H9 (cell line): ENCODE data around the gene ETFB. TPM values are rescaled to one million over a fixed set of nuclear protein-coding genes. Genes with fewer than 3 reads are reported as not detected.

ENCODE experiments used
- DNase-seq: peaks from one replicate; pipeline ENCODE4 v3.0.0-alpha.2; 2017
- H2AFZ ChIP-seq: one replicate; pipeline ENCODE4 v1.6.1; 2013; ENCODE audit warnings: mild to moderate bottlenecking, low read length, control low read depth, moderate library complexity
- H2AK5ac ChIP-seq: 2 replicates; pipeline ENCODE4 v1.6.1; 2013; ENCODE audit warnings: low read length, control low read depth, mixed read lengths; ENCODE audit not compliant: insufficient read length
- H2BK120ac ChIP-seq: one replicate; pipeline ENCODE4 v1.6.1; 2013; ENCODE audit warnings: low read depth, mild to moderate bottlenecking, low read length, control low read depth, inconsistent platforms; ENCODE audit not compliant: poor library complexity, severe bottlenecking
- H2BK12ac ChIP-seq: 2 replicates; pipeline ENCODE4 v1.6.1; 2013; ENCODE audit warnings: low read length, control low read depth, mixed read lengths, low read depth; ENCODE audit not compliant: insufficient read length
- H2BK15ac ChIP-seq: 2 replicates; pipeline ENCODE4 v1.6.1; 2013; ENCODE audit warnings: low read depth, low read length, control low read depth
- H2BK20ac ChIP-seq: one replicate; pipeline ENCODE4 v1.6.1; 2013; ENCODE audit warnings: low read depth, mild to moderate bottlenecking, low read length, control low read depth, inconsistent platforms; ENCODE audit not compliant: poor library complexity, severe bottlenecking
- H2BK5ac ChIP-seq: 2 replicates; pipeline ENCODE4 v1.6.1; 2013; ENCODE audit warnings: low read length, control low read depth, mixed read lengths; ENCODE audit not compliant: insufficient read length
- H3K14ac ChIP-seq: 2 replicates; pipeline ENCODE4 v1.6.1; 2013; ENCODE audit warnings: low read length, control low read depth; ENCODE audit not compliant: insufficient read depth
- H3K18ac ChIP-seq: 2 replicates; pipeline ENCODE4 v1.6.1; 2013; ENCODE audit warnings: low read depth, mild to moderate bottlenecking, mixed read lengths, low read length, control low read depth; ENCODE audit not compliant: insufficient read length
- H3K23ac ChIP-seq: 2 replicates; pipeline ENCODE4 v1.6.1; 2013; ENCODE audit warnings: low read length, control low read depth, mixed read lengths, low read depth; ENCODE audit not compliant: insufficient read length
- H3K23me2 ChIP-seq: 2 replicates; pipeline ENCODE4 v1.6.1; 2013; ENCODE audit warnings: low read depth, mild to moderate bottlenecking, mixed read lengths, low read length, control low read depth; ENCODE audit not compliant: insufficient read length, poor library complexity, severe bottlenecking
- H3K27ac ChIP-seq: 2 replicates; pipeline ENCODE4 v1.5.1; 2013; ENCODE audit warnings: low read length, control low read depth, mixed read lengths, low read depth; ENCODE audit not compliant: insufficient read length
- H3K27me3 ChIP-seq: 2 replicates; pipeline ENCODE4 v1.6.1; 2013; ENCODE audit warnings: low read length, control low read depth, inconsistent platforms; ENCODE audit not compliant: insufficient read depth
- H3K4ac ChIP-seq: 2 replicates; pipeline ENCODE4 v1.6.1; 2013; ENCODE audit warnings: low read depth, mild to moderate bottlenecking, control low read depth, inconsistent platforms, low read length, moderate library complexity
- H3K4me1 ChIP-seq: 2 replicates; pipeline ENCODE4 v1.6.1; 2013; ENCODE audit warnings: low read length, control low read depth, inconsistent platforms; ENCODE audit not compliant: insufficient read depth
- H3K4me2 ChIP-seq: 2 replicates; pipeline ENCODE4 v1.6.1; 2013; ENCODE audit warnings: low read length, control low read depth, mixed read lengths; ENCODE audit not compliant: insufficient read length, insufficient read depth
- H3K56ac ChIP-seq: 2 replicates; pipeline ENCODE4 v1.6.1; 2013; ENCODE audit warnings: low read depth, mild to moderate bottlenecking, mixed read lengths, low read length, control low read depth; ENCODE audit not compliant: insufficient read length
- H3K79me1 ChIP-seq: 2 replicates; pipeline ENCODE4 v1.6.1; 2013; ENCODE audit warnings: low read depth, mild to moderate bottlenecking, moderate library complexity, low read length, control low read depth, inconsistent platforms; ENCODE audit not compliant: insufficient read depth, poor library complexity, severe bottlenecking
- H3K79me2 ChIP-seq: 2 replicates; pipeline ENCODE4 v1.6.1; 2013; ENCODE audit warnings: low read length, control low read depth, inconsistent platforms; ENCODE audit not compliant: insufficient read depth
- H3K9ac ChIP-seq: 2 replicates; pipeline ENCODE4 v1.6.1; 2013; ENCODE audit warnings: low read length, control low read depth, mixed read lengths; ENCODE audit not compliant: insufficient read length; ENCODE audit errors: extremely low read depth
- H3K9me3 ChIP-seq: one replicate; pipeline ENCODE4 v1.6.1; 2013; ENCODE audit warnings: low read depth, low read length, inconsistent platforms; ENCODE audit not compliant: control insufficient read depth
- H3T11ph ChIP-seq: one replicate; pipeline ENCODE4 v1.6.1; 2013; ENCODE audit warnings: mild to moderate bottlenecking, low read length, control low read depth, inconsistent platforms
- H4K20me1 ChIP-seq: one replicate; pipeline ENCODE4 v1.6.1; 2013; ENCODE audit not compliant: control insufficient read depth, insufficient read length, insufficient read depth
- H4K5ac ChIP-seq: 2 replicates; pipeline ENCODE4 v1.6.1; 2013; ENCODE audit warnings: low read depth, mild to moderate bottlenecking, mixed read lengths, low read length, control low read depth; ENCODE audit not compliant: insufficient read length
- H4K8ac ChIP-seq: replicated peaks from 2 replicates; pipeline ENCODE4 v1.6.1; 2013; ENCODE audit warnings: low read length, control low read depth, mixed read lengths, low read depth; ENCODE audit not compliant: insufficient read length
- H4K91ac ChIP-seq: 2 replicates; pipeline ENCODE4 v1.6.1; 2013; ENCODE audit warnings: low read depth, mild to moderate bottlenecking, moderate library complexity, mixed read lengths, low read length, control low read depth; ENCODE audit not compliant: insufficient read length
- H3K27ac Mint-ChIP-seq, 3 experiments: 2 replicates in 2 of 3; 3 replicates in 1 of 3; pipeline ENCODE4 v1.8.0; 2020 to 2021; ENCODE audit warnings: mixed read lengths in 3 of 3, mild to moderate bottlenecking in 1 of 3, moderate library complexity in 1 of 3
- H3K27me3 Mint-ChIP-seq: 2 replicates; pipeline ENCODE4 v1.8.0; 2021; ENCODE audit warnings: low read depth, mild to moderate bottlenecking, moderate library complexity, mixed read lengths
- H3K36me3 Mint-ChIP-seq, 3 experiments: 2 replicates in 2 of 3; 3 replicates in 1 of 3; pipeline ENCODE4 v1.8.0; 2020 to 2021; ENCODE audit warnings: low read depth in 3 of 3, mixed read lengths in 3 of 3; ENCODE audit not compliant: insufficient read depth in 1 of 3
- H3K4me1 Mint-ChIP-seq, 2 experiments: 2 replicates each; pipeline ENCODE4 v1.8.0; 2020; ENCODE audit warnings: mixed read lengths in 2 of 2
- H3K4me3 Mint-ChIP-seq, 2 experiments: 2 replicates in 1 of 2; 3 replicates in 1 of 2; pipeline ENCODE4 v1.8.0; 2020 to 2021; ENCODE audit warnings: mild to moderate bottlenecking in 2 of 2, mixed read lengths in 2 of 2, moderate library complexity in 1 of 2
- H3K9me3 Mint-ChIP-seq, 2 experiments: 2 replicates in 1 of 2; 3 replicates in 1 of 2; pipeline ENCODE4 v1.8.0; 2020; ENCODE audit warnings: mild to moderate bottlenecking in 2 of 2, mixed read lengths in 2 of 2, moderate library complexity in 1 of 2
- WGBS: extraction: QIAGEN DNeasy Blood & Tissue Kit; methylation state at CpG from one replicate; pipeline ENCODE4 v1.1.7; 2013; ENCODE audit warnings: missing lambda C conversion rate, low lambda C conversion rate, mixed read lengths; ENCODE audit not compliant: insufficient read length; ENCODE audit errors: extremely low coverage; 5-methylcytosine and 5-hydroxymethylcytosine counted together
- total RNA-seq: library from RNA; stranded (reverse); gene quantifications from 2 replicates; pipeline ENCODE4 v1.2.1, GENCODE V29; 2021
- TF ChIP-seq, protein P1 (sequence below): fragments of 200-600 bp; sonication (generic); conservative IDR thresholded peaks from 3 replicates; pipeline ENCODE4 v1.8.0; 2021; ENCODE audit warnings: antibody characterized with exemption, mild to moderate bottlenecking

ETFB gene
- total RNA-seq, 1 experiment from 2014 or later = 49.4 TPM

GRCh38 chr19:51331193-51331592 is 35.0 kb downstream of the ETFB start:
- no peaks in the 10 kb centered on the region for H3K27me3 Mint-ChIP-seq
- H3K27ac ChIP-seq = no peak overlapping the region
- no peaks in the 10 kb centered on the region for H3K79me2 ChIP-seq
- TF ChIP-seq, protein P1, sequence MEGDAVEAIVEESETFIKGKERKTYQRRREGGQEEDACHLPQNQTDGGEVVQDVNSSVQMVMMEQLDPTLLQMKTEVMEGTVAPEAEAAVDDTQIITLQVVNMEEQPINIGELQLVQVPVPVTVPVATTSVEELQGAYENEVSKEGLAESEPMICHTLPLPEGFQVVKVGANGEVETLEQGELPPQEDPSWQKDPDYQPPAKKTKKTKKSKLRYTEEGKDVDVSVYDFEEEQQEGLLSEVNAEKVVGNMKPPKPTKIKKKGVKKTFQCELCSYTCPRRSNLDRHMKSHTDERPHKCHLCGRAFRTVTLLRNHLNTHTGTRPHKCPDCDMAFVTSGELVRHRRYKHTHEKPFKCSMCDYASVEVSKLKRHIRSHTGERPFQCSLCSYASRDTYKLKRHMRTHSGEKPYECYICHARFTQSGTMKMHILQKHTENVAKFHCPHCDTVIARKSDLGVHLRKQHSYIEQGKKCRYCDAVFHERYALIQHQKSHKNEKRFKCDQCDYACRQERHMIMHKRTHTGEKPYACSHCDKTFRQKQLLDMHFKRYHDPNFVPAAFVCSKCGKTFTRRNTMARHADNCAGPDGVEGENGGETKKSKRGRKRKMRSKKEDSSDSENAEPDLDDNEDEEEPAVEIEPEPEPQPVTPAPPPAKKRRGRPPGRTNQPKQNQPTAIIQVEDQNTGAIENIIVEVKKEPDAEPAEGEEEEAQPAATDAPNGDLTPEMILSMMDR = no peak
- no peaks in the 10 kb centered on the region for H3K27me3 ChIP-seq
- peaks cover 5% of the 10 kb centered on the region for H3K9me3 ChIP-seq
- H2BK5ac ChIP-seq = no peak overlapping the region
- 0 out of 5 replicates have a peak, but pooled peaks cover 0 to 4% of the 10 kb centered on the region in 2 experiments for H3K9me3 Mint-ChIP-seq
- H3K56ac ChIP-seq = no peak overlapping the region
- no peak overlapping the region for H2AFZ ChIP-seq
- peaks cover 4 to 18% of the 10 kb centered on the region in 2 experiments for H3K4me1 Mint-ChIP-seq
- H2BK15ac ChIP-seq = 0 out of 2 replicates have a peak overlapping the region, but pooled peaks have one; percentile 31
- H4K8ac ChIP-seq = no peak overlapping the region
- no peak overlapping the region for H3K14ac ChIP-seq
- H4K20me1 ChIP-seq = no peaks in the 10 kb centered on the region
- no peak overlapping the region for H4K91ac ChIP-seq
- no peak overlapping the region for H2AK5ac ChIP-seq
- peaks cover 33 to 47% (median 46%) of the 10 kb centered on the region in 3 experiments for H3K36me3 Mint-ChIP-seq
- no peak overlapping the region for H3K9ac ChIP-seq
- no peak overlapping the region for H3T11ph ChIP-seq
- H2BK12ac ChIP-seq = no peak overlapping the region
- H3K4me2 ChIP-seq = no peak overlapping the region
- no peak for DNase-seq
- H3K23me2 ChIP-seq = peaks cover 8% of the 10 kb centered on the region
- H3K79me1 ChIP-seq = no peaks in the 10 kb centered on the region
- no peak overlapping the region for H3K4me3 Mint-ChIP-seq
- H2BK20ac ChIP-seq = no peak overlapping the region
- H2BK120ac ChIP-seq = no peak overlapping the region
- no peak overlapping the region for H3K23ac ChIP-seq
- no CpG with 5 or more reads among the region's 3 CpGs for WGBS
- no peak overlapping the region for H4K5ac ChIP-seq
- H3K18ac ChIP-seq = no peak overlapping the region
- no peaks in the 10 kb centered on the region for H3K4me1 ChIP-seq
- no peak overlapping the region for H3K4ac ChIP-seq
- H3K27ac Mint-ChIP-seq = no peak overlapping the region
